Ishikawa (cell line): Measurements from ENCODE around the gene ETV6.

Experiments used
- CEBPB ChIP-seq: IDR thresholded peaks from 2 replicates; pipeline ENCODE4 v1.6.1; 2012
- EP300 ChIP-seq: IDR thresholded peaks from 2 replicates; pipeline ENCODE4 v1.6.1; 2012; ENCODE audit warnings: borderline replicate concordance
- MAX ChIP-seq: IDR thresholded peaks from 2 replicates; pipeline ENCODE4 v1.6.1; 2012
- RAD21 ChIP-seq: IDR thresholded peaks from 2 replicates; pipeline ENCODE4 v1.6.1; 2012; ENCODE audit warnings: low read depth
- TAF1 ChIP-seq: IDR thresholded peaks from 2 replicates; pipeline ENCODE4 v1.6.1; 2012; ENCODE audit warnings: low read depth, mild to moderate bottlenecking
- USF1 ChIP-seq: IDR thresholded peaks from 2 replicates; pipeline ENCODE4 v1.6.1; 2012

DNA sequence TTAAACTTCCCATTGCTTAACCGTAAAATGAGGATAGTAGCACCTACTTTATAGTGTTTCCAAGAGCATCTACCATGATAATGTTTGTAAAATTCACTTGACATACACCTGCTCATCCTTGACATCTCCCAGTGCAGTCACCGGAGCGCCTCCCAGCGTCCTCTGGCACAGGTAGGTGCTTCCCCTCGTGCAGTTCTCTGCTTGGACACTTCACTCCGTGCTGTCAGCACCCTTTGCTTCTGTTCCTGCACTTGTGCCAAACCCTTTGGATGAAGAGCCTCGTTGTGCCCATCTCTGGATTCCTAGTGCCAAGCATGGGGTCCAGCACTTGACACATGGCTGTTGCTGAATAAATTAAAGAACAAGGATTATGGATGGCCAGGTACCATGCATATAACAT, 28.3 kb downstream of the ETV6 start:
- TF ChIP-seq EP300 (no peak), TAF1 (no peak), MAX (no peak), USF1 (no peak), RAD21 (no peak), CEBPB (no peak)
